HEK293 (cell line): ENCODE results near the gene CCM2.

ENCODE experiments used
- CTCF ChIA-PET: fragments of 350-600 bp; formaldehyde crosslinking; extraction: SDS; loops from one replicate; lab custom pipeline; 2021; ENCODE audit warnings: antibody characterized with exemption; lab: Yijun Ruan, JAX
- POLR2A ChIA-PET: fragments of 300-600 bp; formaldehyde crosslinking; extraction: SDS; loops from one replicate; lab custom pipeline; 2020; ENCODE audit warnings: antibody characterized with exemption, inconsistent platforms; lab: Yijun Ruan, JAX
- H3K27ac ChIP-seq: fragments of 200-500 bp; sonication (Bioruptor generic); 2 replicates; pipeline ENCODE4 v1.5.1; 2014; ENCODE audit warnings: low read depth, low read length, control low read depth, inconsistent platforms; ENCODE audit errors: extremely low read depth
- H3K36me3 ChIP-seq, 2 experiments: fragments of 200-500 bp in 1 of 2; sonication (Bioruptor generic) in 1 of 2; 1 replicate in 1 of 2; 2 replicates in 1 of 2; pipeline ENCODE4 v1.5.1; 2014 to 2017; ENCODE audit warnings: inconsistent platforms in 2 of 2, low read length in 2 of 2; ENCODE audit not compliant: control insufficient read depth in 2 of 2, insufficient read depth in 1 of 2
- H3K4me1 ChIP-seq: fragments of 200-500 bp; sonication (Bioruptor generic); 2 replicates; pipeline ENCODE4 v1.5.1; 2014; ENCODE audit warnings: mild to moderate bottlenecking, low read length, inconsistent platforms; ENCODE audit not compliant: control insufficient read depth, insufficient read depth
- H3K4me3 ChIP-seq: 2 replicates; pipeline ENCODE4 v1.5.1; 2011; ENCODE audit warnings: low read depth, mild to moderate bottlenecking, control low read depth, low read length, moderate library complexity
- H3K9me3 ChIP-seq: fragments of 200-500 bp; sonication (Bioruptor generic); 2 replicates; pipeline ENCODE4 v1.5.1; 2014; ENCODE audit warnings: low read depth, low read length, inconsistent platforms; ENCODE audit not compliant: control insufficient read depth, insufficient read depth
- PRDM2 ChIP-seq: fragments of 450-650 bp; formaldehyde crosslinking; IDR thresholded peaks from 2 replicates; pipeline ENCODE4 v1.5.1; 2016; ENCODE audit warnings: missing biosample characterization, missing genetic modification characterization, borderline replicate concordance
- PRDM6 ChIP-seq: fragments of 450-650 bp; formaldehyde crosslinking; IDR thresholded peaks from 2 replicates; pipeline ENCODE4 v1.5.1; 2017; ENCODE audit warnings: missing biosample characterization, missing genetic modification characterization
- SCRT2 ChIP-seq: fragments of 450-650 bp; formaldehyde crosslinking; IDR thresholded peaks from 2 replicates; pipeline ENCODE4 v1.5.1; 2016; ENCODE audit warnings: missing biosample characterization, missing genetic modification characterization
- ZBTB44 ChIP-seq: fragments of 450-650 bp; IDR thresholded peaks from 2 replicates; pipeline ENCODE4 v1.5.1; 2018; ENCODE audit warnings: missing biosample characterization, mild to moderate bottlenecking, missing genetic modification characterization
- ZNF24 ChIP-seq: fragments of 450-650 bp; formaldehyde crosslinking; IDR thresholded peaks from 2 replicates; pipeline ENCODE4 v1.5.1; 2016; ENCODE audit warnings: missing biosample characterization, missing genetic modification characterization
- ZNF394 ChIP-seq: fragments of 450-650 bp; formaldehyde crosslinking; IDR thresholded peaks from 2 replicates; pipeline ENCODE4 v1.5.1; 2016; ENCODE audit warnings: missing biosample characterization, missing genetic modification characterization, mild to moderate bottlenecking, moderate library complexity, borderline replicate concordance
- ZNF449 ChIP-seq: fragments of 450-650 bp; formaldehyde crosslinking; IDR thresholded peaks from 2 replicates; pipeline ENCODE4 v1.5.1; 2017; ENCODE audit warnings: missing biosample characterization, mild to moderate bottlenecking, missing genetic modification characterization, moderate library complexity
- ZNF747 ChIP-seq: fragments of 450-650 bp; formaldehyde crosslinking; IDR thresholded peaks from 2 replicates; pipeline ENCODE4 v1.5.1; 2016; ENCODE audit warnings: missing biosample characterization, missing genetic modification characterization
- ZNF830 ChIP-seq: fragments of 450-650 bp; IDR thresholded peaks from 2 replicates; pipeline ENCODE4 v1.5.0; 2018; ENCODE audit warnings: missing biosample characterization, missing genetic modification characterization, low read depth, mild to moderate bottlenecking, moderate library complexity
- TF ChIP-seq, protein P1 (sequence below): fragments of 450-650 bp; formaldehyde crosslinking; IDR thresholded peaks from 2 replicates; pipeline ENCODE4 v1.5.1; 2016; ENCODE audit warnings: missing biosample characterization, missing genetic modification characterization
- TF ChIP-seq, protein P2 (sequence below): fragments of 450-650 bp; formaldehyde crosslinking; IDR thresholded peaks from 2 replicates; pipeline ENCODE4 v1.5.1; 2016; ENCODE audit warnings: missing biosample characterization, missing genetic modification characterization

Gene CCM2

DNA sequence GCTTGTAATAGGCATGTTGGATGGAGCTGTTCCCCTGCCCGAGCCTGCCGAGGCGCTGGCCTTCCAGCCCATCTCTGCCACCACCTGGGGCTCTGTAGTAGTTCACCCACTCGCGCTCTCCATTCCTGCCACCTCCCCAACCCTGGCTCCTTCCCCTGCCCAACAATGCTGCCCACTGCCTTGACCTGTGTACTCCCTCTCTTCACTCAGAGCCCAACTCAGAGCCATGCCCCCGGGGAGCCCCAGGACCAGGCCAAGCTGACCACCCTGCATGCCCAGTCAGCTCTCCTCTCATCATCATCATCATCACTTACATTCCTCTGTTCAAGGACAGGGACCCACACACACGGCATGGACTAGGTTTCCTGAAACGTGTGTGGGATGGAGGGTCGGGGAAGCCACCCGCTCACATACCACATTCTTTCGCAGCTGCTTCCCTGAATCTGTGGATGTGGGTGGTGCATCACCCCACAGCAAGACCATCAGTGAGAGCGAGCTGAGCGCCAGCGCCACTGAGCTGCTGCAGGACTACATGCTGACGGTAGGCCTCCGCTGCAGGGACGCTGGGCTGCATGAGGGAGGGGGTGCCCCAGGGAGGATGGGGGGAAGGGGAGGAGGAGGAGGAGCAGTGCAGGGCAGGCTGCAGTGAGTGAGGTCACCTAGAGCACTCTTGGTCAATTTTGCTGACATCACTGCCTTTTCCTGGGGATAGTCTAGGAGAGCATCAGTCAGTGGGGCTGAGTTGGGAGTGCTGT lies 73.2 kb downstream of the CCM2 start (continued):
- no peak for TF ChIP-seq PRDM2 (tag by site-specific recombination)

- Histone ChIP-seq H3K36me3 (peaks cover 0 to 40% of the 10 kb centered on the region in 2 experiments; a peak in 2 of 3 replicates), H3K27ac (no peak overlapping the region), H3K4me1 (no peaks in the 10 kb centered on the region), H3K9me3 (no peaks in the 10 kb centered on the region), H3K4me3 (no peak overlapping the region)
- ChIA-PET POLR2A (no interaction called here), CTCF (no interaction called here)
- TF ChIP-seq, protein P1, sequence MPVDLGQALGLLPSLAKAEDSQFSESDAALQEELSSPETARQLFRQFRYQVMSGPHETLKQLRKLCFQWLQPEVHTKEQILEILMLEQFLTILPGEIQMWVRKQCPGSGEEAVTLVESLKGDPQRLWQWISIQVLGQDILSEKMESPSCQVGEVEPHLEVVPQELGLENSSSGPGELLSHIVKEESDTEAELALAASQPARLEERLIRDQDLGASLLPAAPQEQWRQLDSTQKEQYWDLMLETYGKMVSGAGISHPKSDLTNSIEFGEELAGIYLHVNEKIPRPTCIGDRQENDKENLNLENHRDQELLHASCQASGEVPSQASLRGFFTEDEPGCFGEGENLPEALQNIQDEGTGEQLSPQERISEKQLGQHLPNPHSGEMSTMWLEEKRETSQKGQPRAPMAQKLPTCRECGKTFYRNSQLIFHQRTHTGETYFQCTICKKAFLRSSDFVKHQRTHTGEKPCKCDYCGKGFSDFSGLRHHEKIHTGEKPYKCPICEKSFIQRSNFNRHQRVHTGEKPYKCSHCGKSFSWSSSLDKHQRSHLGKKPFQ = no peak
- TF ChIP-seq ZNF747 (tag by site-specific recombination) (no peak), SCRT2 (tag by site-specific recombination) (peak; percentile 24; the same call in 1 of the 2 replicates), ZNF24 (tag by site-specific recombination) (no peak)
Observed at GRCh38 chr7:45073786-45074527, 74.0 kb downstream of the CCM2 start.

GRCh38 chr7:45074528-45075354 lies 74.7 kb downstream of the CCM2 start:
- no peak for TF ChIP-seq PRDM6 (tag by site-specific recombination)
- no peak for TF ChIP-seq ZNF394 (tag by site-specific recombination)
- no peak for TF ChIP-seq ZBTB44 (tag by site-specific recombination)
- TF ChIP-seq ZNF830 (tag by site-specific recombination) = no peak
- TF ChIP-seq, protein P1 = no peak
- TF ChIP-seq, protein P2, sequence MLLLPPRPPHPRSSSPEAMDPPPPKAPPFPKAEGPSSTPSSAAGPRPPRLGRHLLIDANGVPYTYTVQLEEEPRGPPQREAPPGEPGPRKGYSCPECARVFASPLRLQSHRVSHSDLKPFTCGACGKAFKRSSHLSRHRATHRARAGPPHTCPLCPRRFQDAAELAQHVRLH (tag by site-specific recombination) = no peak
- TF ChIP-seq ZNF449 (tag by site-specific recombination) = no peak
- H3K27ac ChIP-seq = no peak overlapping the region
- H3K9me3 ChIP-seq = no peaks in the 10 kb centered on the region
- H3K36me3 ChIP-seq = peaks cover 0 to 35% of the 10 kb centered on the region in 2 experiments; a peak in 2 of 3 replicates
- CTCF ChIA-PET = no interaction called here
- H3K4me3 ChIP-seq = no peak overlapping the region
- no peaks in the 10 kb centered on the region for H3K4me1 ChIP-seq
- POLR2A ChIA-PET = no interaction called here
